ENCODE results near the gene APOL4.
"Not testable (repeated sequence)": the region's sequence is repeated elsewhere in the genome, so short reads cannot be mapped to it uniquely, and the experiment has no call there.

Gene APOL4

DNA sequence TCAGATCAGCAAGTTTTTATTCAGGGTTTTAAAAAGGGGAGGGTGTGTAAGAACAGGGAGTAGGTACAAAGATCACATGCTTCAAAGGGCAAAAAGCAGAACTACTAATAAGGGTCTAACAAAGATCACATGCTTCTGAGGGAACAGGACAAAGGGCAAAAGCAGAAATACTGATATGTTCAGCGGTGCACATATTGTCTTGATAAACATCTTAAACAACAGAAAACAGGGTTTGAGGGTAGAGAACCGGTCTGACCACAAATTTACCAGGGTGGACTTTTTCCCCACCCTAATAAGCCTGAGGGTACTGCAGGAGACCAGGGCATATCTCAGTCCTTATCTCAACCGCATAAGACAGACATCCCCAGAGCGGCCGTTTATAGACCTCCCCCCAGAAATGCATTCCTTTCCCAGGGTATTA, 7.9 kb upstream of the APOL4 start:
- DNase-seq (ENCODE audit: insufficient read length, low spot score); FAIRE-seq: not testable (repeated sequence)

DNA sequence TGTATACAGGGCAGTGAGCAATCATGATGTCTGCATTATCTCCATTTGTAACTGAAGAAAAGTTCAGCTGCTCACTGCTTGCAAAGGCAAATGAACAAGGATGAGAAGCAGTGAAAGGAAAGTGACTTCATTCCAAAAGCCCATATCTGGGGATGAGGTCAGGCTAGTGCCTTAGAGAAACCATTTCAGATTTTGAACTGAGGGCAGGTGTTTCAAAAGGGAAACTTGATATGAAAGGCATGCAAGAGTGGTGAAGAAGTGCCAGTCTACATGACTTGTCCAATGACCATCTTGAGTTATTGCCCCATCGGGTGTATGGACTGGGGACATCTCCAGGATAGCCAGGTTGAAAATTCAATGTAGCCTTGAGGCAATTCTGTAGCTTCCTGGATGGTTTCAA, 7.3 kb upstream of the APOL4 start:
- DNase-seq (ENCODE audit: insufficient read length, low spot score), result no peak
- peak; percentile 65 for FAIRE-seq

- DNase-seq (ENCODE audit: insufficient read length, low spot score) (no peak), FAIRE-seq (no peak)
Measured at GRCh38 chr22:36208162-36208765, 6.7 kb upstream of the APOL4 start.

DNA sequence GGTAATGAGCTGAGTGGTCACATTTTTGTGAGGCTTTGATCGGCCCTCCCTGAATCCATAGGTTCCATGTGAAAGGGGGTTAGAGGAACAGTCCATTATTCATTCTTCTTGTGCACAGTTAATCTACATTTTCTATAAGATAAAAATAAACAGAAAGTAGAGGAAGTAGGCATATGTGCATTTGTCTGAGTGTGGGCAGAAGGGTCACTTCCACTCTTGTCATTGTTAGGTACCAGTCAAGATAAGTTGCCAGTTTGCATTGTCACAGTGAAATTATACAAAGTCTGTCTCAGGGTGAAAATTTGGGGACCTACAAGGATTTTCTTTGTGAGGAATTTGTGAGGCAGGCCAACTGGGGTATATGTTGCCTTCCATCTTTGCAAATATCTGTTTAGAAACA, 4.6 kb upstream of the APOL4 start:
- DNase-seq (ENCODE audit: insufficient read length, low spot score), result no peak
- FAIRE-seq, result no peak

DNA sequence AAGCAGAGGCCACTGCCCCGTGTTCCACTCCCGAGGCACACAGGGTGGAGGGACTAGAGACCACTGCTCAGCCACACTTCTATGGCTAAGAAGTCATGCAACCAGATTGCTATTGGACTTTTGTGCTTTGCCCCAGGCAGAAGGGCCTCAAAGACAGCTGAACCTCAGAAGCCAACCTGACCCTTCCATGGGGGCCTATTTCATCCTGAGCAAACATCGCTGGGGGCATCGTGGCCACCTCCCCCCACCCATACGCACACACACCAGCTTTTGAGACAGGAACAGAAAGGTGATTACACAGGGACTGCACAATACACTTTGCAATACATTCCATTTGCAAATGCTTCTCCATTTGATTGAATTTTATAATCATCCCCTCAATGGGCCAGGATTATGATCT, 4.0 kb upstream of the APOL4 start:
- not testable (repeated sequence) for FAIRE-seq; DNase-seq (ENCODE audit: insufficient read length, low spot score)

DNA sequence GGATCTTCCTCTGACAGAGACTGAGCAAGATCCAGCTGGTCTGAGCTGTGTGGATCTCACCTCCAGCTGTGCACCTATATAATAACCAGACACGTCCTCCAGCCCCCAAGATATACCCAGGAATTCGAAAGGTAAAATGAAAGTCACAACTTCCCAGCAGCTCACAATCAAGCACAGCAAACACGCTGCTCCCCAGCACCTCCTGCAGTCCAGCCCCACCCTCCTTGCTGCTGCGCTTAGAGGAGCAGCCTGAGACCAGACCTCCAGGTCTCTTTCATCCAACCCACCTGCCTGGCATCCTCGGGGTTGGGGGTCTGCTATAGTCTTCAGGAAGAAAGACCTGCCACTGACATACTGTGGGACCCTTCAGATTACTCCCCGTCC, 3.0 kb upstream of the APOL4 start:
- FAIRE-seq (no peak), DNase-seq (ENCODE audit: insufficient read length, low spot score) (no peak)

DNA sequence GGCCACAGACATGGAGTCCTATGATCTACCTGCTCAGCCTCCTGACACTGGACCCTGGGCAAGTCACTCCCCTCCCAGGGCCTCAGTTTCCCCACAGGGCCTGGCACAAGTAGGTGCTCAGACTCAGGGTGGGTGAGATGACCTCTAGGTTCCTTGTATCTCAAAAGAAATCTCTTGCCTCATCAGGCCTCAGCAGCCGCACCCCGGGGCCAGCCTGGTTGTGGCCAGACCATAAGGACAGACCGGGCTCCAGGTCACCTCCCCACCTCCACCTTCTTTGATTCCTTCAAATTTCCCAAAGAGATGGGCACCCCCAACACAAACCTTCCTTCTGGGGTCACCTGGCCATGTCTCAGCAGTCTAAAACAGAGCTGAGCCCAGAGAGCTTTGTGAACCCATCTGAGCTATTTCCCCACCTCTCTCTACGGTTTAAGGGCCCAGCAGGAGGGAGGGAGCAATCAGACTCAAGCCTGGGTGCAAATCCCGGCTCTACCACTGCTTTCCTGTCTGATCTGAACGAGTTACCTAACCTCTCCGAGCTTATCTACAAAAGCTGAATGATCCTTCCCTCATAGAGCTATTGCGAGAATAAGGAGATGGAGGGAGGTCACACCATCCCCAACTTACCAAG, 2.5 kb upstream of the APOL4 start:
- no peak for FAIRE-seq
- no peak for DNase-seq (ENCODE audit: insufficient read length, low spot score)

- DNase-seq (ENCODE audit: insufficient read length, low spot score); FAIRE-seq: not testable (repeated sequence)
Measured at GRCh38 chr22:36203441-36203840, 1.8 kb upstream of the APOL4 start.

GRCh38 chr22:36202906-36203305, 1.3 kb upstream of the APOL4 start:
- DNase-seq (ENCODE audit: insufficient read length, low spot score); FAIRE-seq: not testable (repeated sequence)

- peak; percentile 37 for FAIRE-seq
- not testable (repeated sequence) for DNase-seq (ENCODE audit: insufficient read length, low spot score)
Measured at GRCh38 chr22:36201025-36201424, 584 bp downstream of the APOL4 start.

GRCh38 chr22:36199001-36199551, 2.5 kb downstream of the APOL4 start:
- DNase-seq (ENCODE audit: insufficient read length, low spot score) (no peak), FAIRE-seq (no peak)

- FAIRE-seq (no peak), DNase-seq (ENCODE audit: insufficient read length, low spot score) (no peak)
Measured at GRCh38 chr22:36198536-36198935, 3.1 kb downstream of the APOL4 start.

DNA sequence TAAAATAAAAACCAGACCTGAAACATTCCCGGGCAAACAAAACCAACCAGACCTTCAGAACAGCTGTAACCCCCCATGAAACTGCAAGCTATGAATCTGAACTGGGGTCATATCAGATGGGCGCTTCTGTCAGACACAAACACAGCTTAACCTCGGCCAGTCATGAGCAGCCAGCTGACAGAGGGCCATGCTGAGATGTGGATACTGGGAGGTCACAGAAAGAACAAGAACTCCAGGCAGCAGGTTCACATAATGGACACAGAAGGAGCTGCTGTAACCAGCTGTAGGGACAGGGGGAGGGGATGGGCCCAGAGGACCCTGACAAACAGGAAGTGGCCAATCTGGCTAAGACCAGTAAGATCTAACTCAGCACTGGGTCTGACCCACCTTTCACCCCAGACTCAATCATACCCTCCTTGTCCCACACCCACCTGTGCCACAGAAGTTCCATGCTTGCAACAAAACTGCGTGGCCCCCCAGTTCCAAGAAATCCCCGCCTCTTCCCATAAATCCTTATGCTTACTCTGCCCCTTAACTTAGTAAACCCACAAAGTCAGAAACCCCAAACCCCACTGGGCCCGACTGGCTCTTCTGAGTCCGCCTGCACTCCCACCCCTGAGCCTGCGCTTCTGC, 4.0 kb downstream of the APOL4 start:
- FAIRE-seq, result peak; percentile 4
- DNase-seq (ENCODE audit: insufficient read length, low spot score), result peak; percentile 23

DNA sequence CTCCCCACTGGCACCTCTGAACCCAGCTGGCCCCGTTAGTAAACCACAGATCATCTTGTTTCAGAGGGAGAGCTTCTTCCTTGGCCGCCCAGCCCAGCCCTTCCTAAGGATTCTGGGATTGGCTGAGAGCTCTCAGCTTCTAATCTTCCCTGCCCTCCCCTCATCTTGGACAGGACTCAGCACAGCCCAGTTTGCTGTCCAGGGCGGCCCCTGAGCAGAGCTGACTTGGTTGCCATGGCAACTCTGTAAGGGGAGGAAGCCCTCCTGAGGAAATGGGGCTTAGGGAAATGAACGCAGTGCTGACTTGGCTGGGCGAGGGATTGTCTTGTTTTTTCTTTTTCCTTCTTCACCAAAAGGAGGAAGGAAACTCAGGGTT, 4.6 kb downstream of the APOL4 start:
- FAIRE-seq, result peak; percentile 92
- DNase-seq (ENCODE audit: insufficient read length, low spot score), result no peak

DNA sequence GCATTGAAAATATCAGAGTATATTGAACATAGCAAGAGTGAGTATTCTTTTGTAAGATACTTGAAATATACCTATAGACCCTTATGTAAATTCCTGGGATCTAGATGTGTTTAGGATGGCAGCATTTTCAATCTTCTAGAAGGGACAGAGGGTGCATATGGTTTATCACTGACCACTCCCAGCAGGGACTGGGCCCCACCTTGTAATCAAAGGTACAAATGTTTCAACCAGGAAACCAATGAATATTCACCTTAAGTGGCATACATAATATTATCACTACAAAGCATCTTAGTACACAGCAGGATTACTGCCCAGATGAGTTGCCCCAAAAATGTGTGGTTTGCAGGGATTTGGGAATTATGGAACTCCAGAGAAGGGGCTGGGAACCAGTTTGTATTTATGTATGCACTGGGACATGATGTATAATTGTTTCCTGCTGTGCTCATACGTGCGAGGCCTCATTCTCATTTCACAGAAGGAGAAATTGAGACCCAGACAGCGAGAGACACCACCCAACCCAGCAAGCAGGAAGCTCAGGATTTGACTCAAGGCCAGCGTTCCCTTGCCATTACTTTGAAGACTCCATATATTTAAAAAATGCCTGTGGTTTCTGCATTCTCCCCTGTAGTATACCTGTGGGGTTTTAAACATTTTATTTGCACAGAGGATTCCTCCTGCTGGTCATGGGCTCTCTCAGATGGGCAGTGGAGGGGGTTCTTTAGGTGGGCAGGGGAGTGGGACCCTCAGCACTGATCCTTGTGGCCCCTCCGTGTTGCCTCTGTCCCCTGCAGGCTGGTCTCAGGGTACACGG, 5.2 kb downstream of the APOL4 start:
- DNase-seq (ENCODE audit: insufficient read length, low spot score) (no peak), FAIRE-seq (no peak)

- peak; percentile 94 for FAIRE-seq
- peak; percentile 28 for DNase-seq (ENCODE audit: insufficient read length, low spot score)
Measured at GRCh38 chr22:36194971-36195370, 6.6 kb downstream of the APOL4 start.

GRCh38 chr22:36194385-36194784, 7.2 kb downstream of the APOL4 start:
- DNase-seq (ENCODE audit: insufficient read length, low spot score) (no peak), FAIRE-seq (no peak)

- FAIRE-seq (no peak), DNase-seq (ENCODE audit: insufficient read length, low spot score) (no peak)
Measured at GRCh38 chr22:36193577-36193976, 8.0 kb downstream of the APOL4 start.

GRCh38 chr22:36193171-36193570, 8.4 kb downstream of the APOL4 start:
- FAIRE-seq (no peak), DNase-seq (ENCODE audit: insufficient read length, low spot score) (no peak)

DNA sequence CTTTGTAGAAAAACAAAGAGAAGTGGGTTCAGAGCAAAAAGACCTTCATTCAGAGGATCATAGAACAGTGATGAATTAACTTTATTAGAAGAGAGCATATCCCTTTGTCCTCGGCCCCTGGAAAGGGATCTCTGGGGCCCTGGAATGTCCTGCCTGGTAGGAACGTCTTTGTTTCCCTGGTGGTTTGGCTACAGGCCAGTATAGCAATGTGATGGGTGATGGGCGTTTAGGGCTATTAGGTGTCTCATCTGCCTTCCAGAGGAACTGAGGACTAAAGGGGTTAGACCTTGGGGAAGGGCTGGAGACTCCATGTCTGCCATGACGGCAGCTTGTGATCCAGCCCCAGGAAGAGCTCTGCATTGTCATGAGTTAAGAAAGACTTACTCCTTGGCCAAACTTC, 9.1 kb downstream of the APOL4 start:
- DNase-seq (ENCODE audit: insufficient read length, low spot score) (no peak), FAIRE-seq (no peak)

Data from GM19239 (cell line).